GM18873 (cell line): ENCODE results near the gene FCHSD2.
A peak's percentile ranks its signal among the peaks of the same experiment; 100 is the strongest.
"Not testable (repeated sequence)": the region's sequence is repeated elsewhere in the genome, so short reads cannot be mapped to it uniquely, and the experiment has no call there.

ENCODE experiments used
- ATAC-seq: cut with Tn5 transposase; IDR thresholded peaks from one replicate; pipeline ENCODE4 v1.9.1; 2021; ENCODE audit warnings: mild to moderate bottlenecking, moderate library complexity, moderate number of reproducible peaks; ENCODE audit not compliant: unreplicated experiment, low FRiP score

The FCHSD2 gene

GRCh38 chr11:73074319-73074718, 67.8 kb downstream of the FCHSD2 start:
- no peak for ATAC-seq

DNA sequence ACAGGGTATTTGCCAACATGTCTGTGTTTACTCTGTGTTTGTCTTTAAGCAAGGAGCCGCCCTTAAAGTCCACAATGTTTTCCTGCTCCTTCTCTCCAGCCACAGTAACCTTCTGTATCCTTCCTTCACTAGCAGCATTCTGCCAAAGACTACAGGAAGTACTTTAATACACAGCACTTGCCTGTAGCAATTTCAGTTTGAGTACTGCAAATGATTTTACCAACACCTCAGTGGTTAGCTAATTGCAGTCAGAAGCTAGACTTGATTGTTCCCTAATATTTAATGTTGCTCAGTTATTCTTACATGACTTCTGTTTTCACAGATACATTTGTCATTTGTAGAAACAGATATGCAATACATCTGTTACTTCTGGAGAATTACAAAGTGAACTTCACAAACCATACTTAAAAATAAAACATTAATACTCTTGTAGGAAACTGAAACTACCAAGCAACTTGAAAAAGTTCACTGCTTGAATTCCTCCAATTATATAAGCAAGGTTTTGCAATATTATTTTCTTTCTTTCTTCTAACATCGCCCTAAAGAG, 69.1 kb downstream of the FCHSD2 start:
- ATAC-seq: no peak

GRCh38 chr11:73070653-73071052, 71.5 kb downstream of the FCHSD2 start:
- no peak for ATAC-seq

DNA sequence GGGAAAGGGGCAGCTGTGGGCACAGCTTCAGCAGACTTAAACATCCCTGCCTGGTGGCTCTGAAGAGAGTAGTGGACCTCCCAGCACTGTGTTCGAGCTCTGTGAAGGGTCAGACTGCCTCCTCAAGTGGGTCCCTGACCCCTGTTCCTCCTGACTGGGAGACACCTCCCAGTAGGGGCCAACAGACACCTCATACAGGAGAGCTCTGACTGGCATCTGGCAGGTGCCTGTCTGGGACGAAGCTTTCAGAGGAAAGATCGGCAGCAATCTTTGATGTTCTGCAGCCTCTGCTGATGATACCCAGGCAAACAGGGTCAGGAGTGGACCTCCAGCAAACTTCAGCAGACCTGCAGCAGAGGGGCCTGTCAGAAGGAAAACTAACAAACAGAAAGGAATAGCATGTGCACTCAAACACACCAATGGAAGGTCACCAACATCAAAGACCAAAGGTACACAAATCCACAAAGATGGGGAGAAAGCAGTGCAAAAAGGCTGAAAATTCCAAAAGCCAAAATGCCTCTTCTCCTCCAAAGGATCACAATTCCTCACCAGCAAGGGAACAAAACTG, 80.2 kb downstream of the FCHSD2 start:
- ATAC-seq: not testable (repeated sequence)

- not testable (repeated sequence) for ATAC-seq
These were observed 80.7 kb downstream of the FCHSD2 start for GRCh38 chr11:73061434-73061833.

DNA sequence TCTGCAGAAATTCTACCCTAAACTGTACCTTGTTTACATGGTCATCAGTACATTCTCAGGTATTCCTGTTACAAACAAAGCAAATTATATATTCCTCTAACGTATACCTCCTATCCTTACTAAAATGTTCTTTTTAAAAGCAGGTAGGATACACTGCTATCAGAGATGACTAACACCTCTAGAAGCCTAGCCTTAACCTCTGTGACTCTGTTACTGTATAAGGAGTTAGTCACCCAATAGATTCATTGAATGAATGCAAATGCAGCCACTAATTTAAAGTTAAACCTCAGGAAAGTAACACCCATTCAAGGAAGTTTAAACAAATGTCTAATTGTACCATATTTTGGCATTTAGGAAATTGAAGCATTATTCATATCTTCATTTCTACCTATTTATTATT, 82.2 kb downstream of the FCHSD2 start:
- no peak for ATAC-seq

- no peak for ATAC-seq
These were observed 83.0 kb downstream of the FCHSD2 start for GRCh38 chr11:73058989-73059674.

GRCh38 chr11:73055655-73056354, 86.3 kb downstream of the FCHSD2 start:
- ATAC-seq: no peak

DNA sequence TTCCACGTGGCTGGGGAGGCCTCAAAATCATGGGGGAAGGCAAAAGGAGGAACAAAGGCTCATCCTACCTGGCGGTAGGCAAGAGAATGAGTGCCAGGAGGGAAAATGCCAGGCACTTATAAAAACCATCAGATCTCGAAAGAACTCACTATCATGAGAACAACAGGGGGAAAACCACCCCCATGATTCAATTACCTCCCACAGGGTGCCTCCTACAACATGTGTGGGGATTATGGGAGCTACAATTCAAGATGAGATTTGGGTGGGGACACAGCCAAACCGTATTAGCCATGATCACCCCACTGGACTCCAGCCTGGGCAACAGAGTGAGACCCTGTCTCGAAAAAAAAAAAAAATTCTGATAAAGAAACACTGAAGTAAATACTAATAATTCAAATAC, 87.1 kb downstream of the FCHSD2 start:
- ATAC-seq: no peak

- ATAC-seq: no peak
These were observed 88.2 kb downstream of the FCHSD2 start for GRCh38 chr11:73053964-73054363.

DNA sequence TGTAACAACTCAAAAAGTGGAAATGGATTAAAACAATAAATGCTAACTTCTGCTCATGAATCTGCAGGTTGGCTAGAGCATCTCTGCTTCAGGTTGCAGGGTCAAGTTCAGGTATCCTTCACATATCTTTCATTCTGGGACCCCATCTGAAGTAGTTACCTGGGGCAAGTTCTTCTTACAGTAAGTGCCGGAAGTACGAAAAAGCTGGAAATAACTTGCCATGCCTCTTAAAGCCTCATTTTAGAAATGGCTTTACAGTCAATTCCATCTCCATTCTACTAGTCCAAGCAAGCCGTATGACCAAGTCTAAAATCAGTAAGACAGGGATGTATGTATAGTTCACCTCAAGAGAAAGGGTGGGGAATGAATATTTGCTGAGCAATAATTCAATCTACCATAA, 93.7 kb downstream of the FCHSD2 start:
- peak; percentile 5 for ATAC-seq

DNA sequence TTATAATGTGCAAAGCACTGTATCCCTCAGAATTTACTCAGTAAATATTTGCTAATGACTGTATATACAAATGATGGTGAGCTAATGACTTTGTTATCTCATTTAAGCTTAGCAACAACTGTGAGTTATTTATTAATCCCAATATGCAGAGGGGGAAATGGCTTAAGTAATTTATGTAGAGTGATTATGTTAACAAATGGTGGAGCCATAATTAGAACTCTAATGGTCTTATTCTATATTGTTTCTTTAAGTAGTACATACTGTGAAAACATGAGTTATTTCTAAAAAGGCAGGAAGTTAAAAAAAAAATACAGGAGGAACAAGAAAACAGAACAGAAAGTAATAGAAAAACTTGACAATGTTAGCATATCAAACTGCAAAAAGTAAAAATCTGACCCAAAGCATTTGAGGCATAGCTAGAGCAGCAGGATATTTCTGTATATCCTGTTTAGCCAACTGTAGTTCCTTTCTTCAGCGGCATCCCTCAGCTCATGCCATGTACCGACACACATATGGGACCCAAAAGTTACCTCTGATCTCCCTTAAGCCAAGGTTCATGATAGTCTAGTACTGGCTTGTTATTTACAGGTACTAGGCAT, 94.2 kb downstream of the FCHSD2 start:
- peak; percentile 66 for ATAC-seq

- ATAC-seq: no peak
These were observed 102.1 kb downstream of the FCHSD2 start for GRCh38 chr11:73040046-73040445.

DNA sequence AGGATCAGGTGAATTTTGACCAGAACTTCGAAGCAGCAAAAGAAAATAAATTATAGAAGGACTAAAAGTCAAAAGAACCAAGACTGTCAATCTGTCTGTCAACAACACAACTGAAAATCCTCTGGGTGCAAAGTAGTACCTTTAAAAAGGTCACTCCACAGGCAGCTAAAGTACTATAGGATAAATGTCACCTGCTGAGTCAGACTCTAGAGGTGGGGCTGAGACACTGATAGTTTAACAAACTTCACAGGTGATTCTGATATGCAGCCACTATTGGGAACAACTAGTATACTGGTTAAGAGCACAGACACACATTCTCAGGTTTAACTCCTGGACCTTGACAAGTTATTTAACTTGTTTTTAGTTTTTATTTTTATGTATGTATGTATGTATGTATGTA, 107.3 kb downstream of the FCHSD2 start:
- ATAC-seq: no peak

- no peak for ATAC-seq
These were observed 107.8 kb downstream of the FCHSD2 start for GRCh38 chr11:73034331-73034730.

DNA sequence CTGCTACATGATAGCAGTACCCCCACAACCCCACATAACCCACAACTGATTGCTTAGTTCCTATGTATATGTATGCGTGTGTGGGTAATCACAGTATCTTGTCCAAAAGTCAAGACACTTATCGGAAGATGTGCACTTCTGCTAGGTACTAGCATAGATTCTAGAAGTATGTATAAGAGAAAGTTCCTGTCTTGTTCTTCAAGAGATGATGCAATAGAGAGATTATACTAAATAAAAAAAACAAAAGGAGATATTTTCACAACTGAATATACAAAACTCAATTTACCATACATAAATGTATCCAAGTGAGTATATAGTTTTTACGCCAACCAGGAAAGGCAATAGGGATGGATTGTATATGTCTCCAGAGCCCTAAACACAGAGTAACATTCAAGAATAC, 112.0 kb downstream of the FCHSD2 start:
- no peak for ATAC-seq

DNA sequence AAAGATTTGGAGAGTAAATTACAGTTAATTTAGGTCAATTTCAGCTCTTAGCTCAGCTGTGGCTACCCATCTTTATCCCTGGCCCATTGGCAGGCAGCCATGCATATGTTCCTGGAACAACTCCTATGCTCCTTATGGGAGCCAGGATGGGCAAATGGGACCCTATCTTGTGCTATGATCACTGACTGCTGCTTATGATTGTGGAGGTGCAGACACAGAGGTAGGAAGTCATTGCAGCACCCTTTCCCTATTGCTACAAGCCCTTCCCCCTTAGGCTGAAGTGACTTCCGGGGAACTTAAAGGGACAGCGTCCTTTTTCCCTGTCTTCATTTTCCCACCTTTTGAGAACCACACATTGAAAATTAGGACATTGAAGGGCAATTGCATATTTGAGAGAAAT, 112.7 kb downstream of the FCHSD2 start:
- no peak for ATAC-seq

DNA sequence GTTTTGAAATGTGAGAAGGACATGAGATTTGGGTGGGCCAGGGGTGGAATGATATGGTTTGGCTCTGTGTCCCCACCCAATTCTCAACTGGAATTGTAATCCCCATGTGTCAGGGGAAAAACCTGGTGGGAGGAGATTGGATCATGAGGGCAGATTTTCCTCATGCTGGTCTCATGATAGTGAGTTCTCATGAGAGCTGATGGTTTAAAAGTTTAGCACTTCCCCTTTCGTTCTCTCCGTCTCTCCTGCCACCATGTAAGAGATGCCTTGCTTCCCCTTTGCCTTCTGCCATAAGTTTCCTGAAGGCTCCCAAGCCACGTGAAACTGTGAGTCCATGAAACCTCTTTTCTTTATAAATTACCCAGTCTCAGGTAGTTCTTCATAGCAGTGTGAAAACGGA, 113.5 kb downstream of the FCHSD2 start:
- no peak for ATAC-seq

DNA sequence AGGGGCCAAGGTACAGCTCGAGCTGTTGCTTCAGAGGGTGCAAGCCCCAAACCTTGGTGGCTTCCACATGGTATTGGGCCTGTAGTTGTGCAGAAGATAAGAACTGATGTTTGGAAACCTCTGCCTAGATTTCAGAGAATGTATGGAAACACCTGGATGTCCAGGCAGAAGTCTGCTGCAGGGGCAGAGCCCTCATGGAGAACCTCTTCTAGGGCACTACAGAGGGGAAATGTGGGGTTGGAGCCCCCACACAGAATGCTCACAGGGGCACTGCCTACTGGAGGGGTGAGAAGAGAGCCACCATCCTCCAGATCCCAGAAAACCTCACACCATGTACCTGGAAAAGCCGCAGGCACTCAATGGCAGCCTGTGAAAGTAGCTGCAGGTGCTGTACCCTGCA, 114.3 kb downstream of the FCHSD2 start:
- ATAC-seq: not testable (repeated sequence)

- no peak for ATAC-seq
These were observed 117.5 kb downstream of the FCHSD2 start for GRCh38 chr11:73024639-73025038.

GRCh38 chr11:73019996-73020395, 122.1 kb downstream of the FCHSD2 start:
- ATAC-seq: no peak
